Gastrocnemius medialis (tissue), 4 donors: Measurements from ENCODE around the gene PLEKHG4B. TPM values are rescaled to one million over a fixed set of nuclear protein-coding genes. Genes with fewer than 3 reads are reported as not detected.
"Not testable (repeated sequence)": the region's sequence is repeated elsewhere in the genome, so short reads cannot be mapped to it uniquely, and the experiment has no call there.

Experiments used
- ATAC-seq, 2 donors: fragments of 150-250 bp; one replicate each; pipeline ENCODE4 v1.9.1; 2016
- DNase-seq, 2 donors: peaks; one replicate each; pipeline ENCODE4 v3.0.0-alpha.2; 2019
- H3K27ac ChIP-seq, 4 donors: fragments of 200-600 bp; sonication (generic); 1 replicate in 1 of 4; 2 replicates in 3 of 4; pipeline ENCODE4 v1.5.1; 2016 to 2018; ENCODE audit warnings: mild to moderate bottlenecking in 2 of 4, moderate library complexity in 1 of 4
- H3K27me3 ChIP-seq, 3 donors: fragments of 200-600 bp; sonication (generic) in 2 of 3; 1 replicate in 1 of 3; 2 replicates in 2 of 3; pipeline versions ENCODE4 v1.5.1 to v1.6.0; 2016 to 2019; ENCODE audit warnings: mild to moderate bottlenecking in 1 of 3, moderate library complexity in 1 of 3
- H3K36me3 ChIP-seq, 2 donors: fragments of 200-600 bp; sonication (generic) in 1 of 2; one replicate each; pipeline ENCODE4 v1.5.1; 2017 to 2018
- H3K4me1 ChIP-seq, 2 donors: fragments of 200-600 bp; sonication (generic) in 1 of 2; one replicate each; pipeline ENCODE4 v1.5.1; 2016 to 2017; ENCODE audit warnings: mild to moderate bottlenecking in 2 of 2
- H3K4me3 ChIP-seq, 4 donors: fragments of 200-600 bp; sonication (generic) in 3 of 4; 1 replicate in 1 of 4; 2 replicates in 3 of 4; pipeline ENCODE4 v1.5.1; 2016 to 2019; ENCODE audit warnings: mild to moderate bottlenecking in 2 of 4
- H3K9me3 ChIP-seq, 3 donors: fragments of 200-600 bp; sonication (generic) in 2 of 3; 1 replicate in 1 of 3; 2 replicates in 2 of 3; pipeline ENCODE4 v1.5.1; 2016 to 2019
- POLR2A ChIP-seq, 2 donors: fragments of 450-650 bp; IDR thresholded peaks; one replicate each; pipeline ENCODE4 v1.6.1; 2017; ENCODE audit warnings: antibody characterized with exemption in 2 of 2, mild to moderate bottlenecking in 2 of 2, moderate library complexity in 2 of 2
- in situ Hi-C, 4 donors: fragments of 200-750 bp; cut with MboI; loops; one replicate each; pipeline versions ENCODE4 v1.15.0 to v1.8.0; 2017; ENCODE audit warnings: low sequenced_read_pairs in 4 of 4
- intact Hi-C: fragments of 100-400 bp; cut with DNase I; formaldehyde crosslinking; loops from one replicate; pipeline ENCODE4 v1.15.1; 2023; ENCODE audit warnings: low total_unique reads
- total RNA-seq, 4 donors: library from RNA; depleted of rRNA; stranded (reverse); fragments of >200 nt; gene quantifications; one replicate each; pipeline versions ENCODE4 v1.1.0 to v1.2.3, GENCODE V29; 2016
- TF ChIP-seq, protein P1 (sequence below), 5 experiments: fragments of 450-650 bp in 3 of 5; fragments of 200-600 bp in 2 of 5; sonication (generic) in 2 of 5; IDR thresholded peaks in 4 of 5; conservative IDR thresholded peaks in 1 of 5; 1 replicate in 4 of 5; 2 replicates in 1 of 5; pipeline ENCODE4 v1.5.1; 2016 to 2019; ENCODE audit warnings: antibody characterized with exemption in 5 of 5, mild to moderate bottlenecking in 3 of 5, moderate library complexity in 3 of 5

Gene PLEKHG4B
- total RNA-seq, 4 donors from 2014 or later = not detected

DNA sequence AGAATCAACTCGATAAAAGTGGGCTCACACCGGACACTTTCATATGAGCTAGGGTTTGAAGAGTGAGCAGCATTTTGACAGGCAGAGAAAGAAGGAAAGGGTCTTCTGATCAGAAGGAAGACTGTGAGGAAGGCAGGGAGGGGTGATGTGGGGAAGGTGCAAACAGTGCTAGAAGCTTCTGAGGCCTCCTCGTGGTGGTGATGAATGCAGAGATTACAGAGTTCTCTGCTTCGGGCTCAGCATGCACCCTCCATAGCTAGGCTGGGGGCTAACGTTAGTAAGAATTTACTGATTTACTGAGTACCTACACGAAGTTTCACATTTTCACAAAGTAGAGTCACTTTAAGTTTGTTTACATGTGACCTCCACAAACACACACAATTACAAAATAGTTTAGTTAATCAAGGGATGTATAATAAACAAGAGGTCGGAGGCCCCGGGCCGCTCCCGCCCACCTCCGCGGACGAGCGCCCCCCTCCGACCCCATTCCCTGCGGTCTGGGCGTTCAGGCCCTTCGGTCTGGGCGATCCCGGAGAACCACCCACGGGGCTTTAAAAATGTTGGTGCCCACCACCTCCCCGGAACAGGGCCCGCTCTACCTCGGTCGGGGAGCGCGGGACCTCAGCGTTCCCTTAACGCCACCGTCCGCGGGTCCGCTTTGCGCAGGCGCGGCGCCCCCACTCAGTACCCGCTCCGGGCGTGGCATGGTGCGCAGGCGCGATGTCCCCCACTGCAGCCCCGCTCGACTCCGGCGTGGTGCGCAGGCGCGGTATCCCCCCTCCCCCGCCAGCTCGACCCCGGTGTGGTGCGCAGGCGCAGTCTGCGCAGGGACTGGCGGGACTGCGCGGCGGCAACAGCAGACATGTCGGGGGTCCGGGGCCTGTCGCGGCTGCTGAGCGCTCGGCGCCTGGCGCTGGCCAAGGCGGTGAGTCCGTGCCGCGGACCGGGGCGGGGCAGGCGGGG lies 125.8 kb downstream of the PLEKHG4B start, which contains the start of the genes CCDC127 and SDHA:
Gene CCDC127 (minus strand): TSS at position 660 of the 963 bp plus-strand sequence. CDS start 1,304 bp downstream, outside the sequence.
Gene SDHA (plus strand): TSS at position 827 of the 963 bp plus-strand sequence. CDS start 36 bp downstream, at position 863.
- peaks cover 38 to 43% of the 10 kb centered on the region in 2 donors for H3K4me1 ChIP-seq
- H3K9me3 ChIP-seq, H3K36me3 ChIP-seq, in situ Hi-C loops, H3K27me3 ChIP-seq: not testable (repeated sequence)
- H3K4me3 ChIP-seq = peak within 1 kb of the TSS; percentile 93 to 97 (median 95)
- peak within 1 kb of the TSS; percentile 97 to 99 (median 98) for H3K27ac ChIP-seq
- intact Hi-C loops = loop anchor here (1.0 kb wide), 3 partner anchors 29 to 256 kb away; partner anchors contain the start of gene PDCD6
- peak; percentile 98 for TF ChIP-seq POLR2A (IDR thresholded peaks at IDR 0.05)
- TF ChIP-seq, protein P1, sequence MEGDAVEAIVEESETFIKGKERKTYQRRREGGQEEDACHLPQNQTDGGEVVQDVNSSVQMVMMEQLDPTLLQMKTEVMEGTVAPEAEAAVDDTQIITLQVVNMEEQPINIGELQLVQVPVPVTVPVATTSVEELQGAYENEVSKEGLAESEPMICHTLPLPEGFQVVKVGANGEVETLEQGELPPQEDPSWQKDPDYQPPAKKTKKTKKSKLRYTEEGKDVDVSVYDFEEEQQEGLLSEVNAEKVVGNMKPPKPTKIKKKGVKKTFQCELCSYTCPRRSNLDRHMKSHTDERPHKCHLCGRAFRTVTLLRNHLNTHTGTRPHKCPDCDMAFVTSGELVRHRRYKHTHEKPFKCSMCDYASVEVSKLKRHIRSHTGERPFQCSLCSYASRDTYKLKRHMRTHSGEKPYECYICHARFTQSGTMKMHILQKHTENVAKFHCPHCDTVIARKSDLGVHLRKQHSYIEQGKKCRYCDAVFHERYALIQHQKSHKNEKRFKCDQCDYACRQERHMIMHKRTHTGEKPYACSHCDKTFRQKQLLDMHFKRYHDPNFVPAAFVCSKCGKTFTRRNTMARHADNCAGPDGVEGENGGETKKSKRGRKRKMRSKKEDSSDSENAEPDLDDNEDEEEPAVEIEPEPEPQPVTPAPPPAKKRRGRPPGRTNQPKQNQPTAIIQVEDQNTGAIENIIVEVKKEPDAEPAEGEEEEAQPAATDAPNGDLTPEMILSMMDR (IDR thresholded peaks at IDR 0.05 in 4 of 5, conservative IDR thresholded peaks at IDR 0.05 in 1 of 5) = peak in 3 of 5 experiments; percentile 38 to 58 (median 39)
- peak; percentile 84 to 87 for ATAC-seq
- DNase-seq = peak; percentile 94 to 96

DNA sequence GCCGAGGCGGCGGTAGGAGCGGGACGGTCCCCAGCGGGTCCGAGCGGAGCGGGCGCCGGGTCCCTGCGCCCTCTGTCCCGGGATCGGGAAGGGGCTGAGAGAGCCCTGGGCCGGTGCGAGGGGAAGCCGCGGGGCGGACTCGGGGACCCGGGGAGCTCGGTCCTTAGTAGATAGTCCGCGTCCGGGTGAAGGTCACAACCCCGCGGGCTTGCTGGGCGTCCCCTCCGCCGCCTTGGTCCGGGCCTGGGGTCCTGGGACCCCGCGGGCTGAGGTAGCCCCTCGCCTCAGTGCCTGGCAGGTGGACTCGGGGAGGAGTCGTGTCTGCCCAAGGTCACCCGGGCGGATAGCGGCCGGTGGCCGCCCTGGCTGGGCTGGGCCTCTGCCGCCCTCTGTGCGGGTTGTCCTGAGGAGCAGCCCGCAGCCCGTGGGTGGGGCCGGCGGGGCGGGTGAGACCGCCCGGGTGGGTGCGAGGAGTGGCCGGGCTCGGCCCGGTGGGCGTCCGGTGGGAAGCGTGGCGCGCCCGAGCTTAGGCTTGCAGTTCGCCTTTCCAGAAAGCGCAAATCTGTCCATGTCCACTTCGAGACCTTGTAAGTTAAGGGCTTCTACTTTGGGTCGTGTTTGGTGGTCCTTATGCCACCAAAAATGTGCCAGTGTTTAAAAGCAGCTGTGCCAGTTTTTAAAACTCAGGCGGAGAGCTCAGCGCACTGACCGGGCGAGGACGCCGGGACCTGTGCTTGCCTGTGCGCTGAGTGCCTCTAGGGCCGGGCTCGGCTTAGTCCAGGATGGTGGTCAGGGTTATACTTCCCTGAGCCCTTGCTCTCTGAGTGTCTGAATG lies 126.7 kb downstream of the PLEKHG4B start:
- no peaks in the 10 kb centered on the region for H3K9me3 ChIP-seq
- ATAC-seq = peak; percentile 68 to 69
- no peaks in the 10 kb centered on the region for H3K27me3 ChIP-seq
- in situ Hi-C loops = no loop called here
- H3K4me1 ChIP-seq = peaks cover 45 to 46% of the 10 kb centered on the region in 2 donors
- H3K36me3 ChIP-seq = no peaks in the 10 kb centered on the region
- intact Hi-C loops = loop anchor here (1.0 kb wide), 3 partner anchors 30 to 255 kb away; partner anchors contain the start of gene PDCD6
- H3K27ac ChIP-seq = peak overlapping the region; percentile 97 to 99 (median 98)
- peak in 1 of 2 donors; percentile 49 for DNase-seq
- H3K4me3 ChIP-seq = peak overlapping the region; percentile 93 to 97 (median 95)
- TF ChIP-seq POLR2A (IDR thresholded peaks at IDR 0.05) = no peak
- TF ChIP-seq, protein P1 (IDR thresholded peaks at IDR 0.05 in 4 of 5, conservative IDR thresholded peaks at IDR 0.05 in 1 of 5) = no peak

DNA sequence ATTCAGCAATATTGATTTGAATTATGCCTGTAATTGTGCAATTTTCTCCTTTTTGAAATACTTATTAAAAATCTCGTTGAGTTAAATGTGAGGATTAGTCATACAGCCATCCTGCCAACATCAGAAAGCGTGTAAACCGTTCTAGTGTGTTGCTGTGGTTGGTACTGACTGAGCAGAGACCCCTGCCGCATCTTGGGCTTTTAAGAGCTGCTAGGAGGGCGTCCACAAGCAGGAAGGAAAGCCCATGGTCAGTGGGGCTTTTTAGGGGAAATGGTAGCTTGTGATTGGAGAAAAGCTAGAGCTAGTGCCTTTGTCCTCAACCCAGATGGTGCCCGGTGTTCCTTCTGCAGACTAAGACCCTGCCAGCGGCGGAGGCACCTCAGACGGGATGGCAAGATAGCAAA lies 127.5 kb downstream of the PLEKHG4B start:
- in situ Hi-C loops (no loop called here), intact Hi-C loops (no loop called here)
- H3K27me3 ChIP-seq = no peaks in the 10 kb centered on the region

DNA sequence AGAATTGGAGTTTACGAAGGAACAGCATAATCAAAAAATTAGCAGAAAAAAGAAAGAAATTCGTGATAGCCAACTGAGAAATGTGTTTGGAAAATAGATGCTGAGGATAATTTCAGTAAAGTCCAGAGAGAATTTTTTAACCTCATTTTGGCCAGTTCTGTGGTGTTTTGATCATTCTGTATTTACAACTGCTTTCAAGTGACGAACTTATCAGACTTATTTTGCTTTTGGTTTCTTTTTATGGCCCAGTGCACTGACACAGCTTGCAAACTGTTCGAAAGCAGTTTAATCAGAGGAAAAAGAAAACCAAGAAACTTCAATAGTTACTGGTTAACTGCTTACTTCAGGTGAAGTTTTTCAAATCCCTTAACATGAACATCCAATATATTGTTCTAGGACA lies 128.0 kb downstream of the PLEKHG4B start:
- Histone ChIP-seq H3K27ac (peak overlapping the region; percentile 97 to 99 (median 98)), H3K36me3 (peaks cover 0 to 12% of the 10 kb centered on the region in 2 donors), H3K4me3 (peak overlapping the region; percentile 93 to 97 (median 95)), H3K4me1 (peaks cover 45 to 46% of the 10 kb centered on the region in 2 donors), H3K27me3 (no peaks in the 10 kb centered on the region), H3K9me3 (no peaks in the 10 kb centered on the region)
- in situ Hi-C loops (no loop called here), intact Hi-C loops (no loop called here)
- DNase-seq (no peak), ATAC-seq (no peak)
- no peak for TF ChIP-seq POLR2A (IDR thresholded peaks at IDR 0.05)
- TF ChIP-seq, protein P1 (IDR thresholded peaks at IDR 0.05 in 4 of 5, conservative IDR thresholded peaks at IDR 0.05 in 1 of 5) = no peak

More for the DNA sequence above, 127.5 kb downstream of the PLEKHG4B start:
- H3K4me3 ChIP-seq = peak overlapping the region; percentile 93 to 97 (median 95)
- H3K27ac ChIP-seq = peak overlapping the region; percentile 97 to 99 (median 98)
- ATAC-seq (peak in 1 of 2 donors; percentile 27), DNase-seq (no peak)
- H3K36me3 ChIP-seq = peaks cover 0 to 6% of the 10 kb centered on the region in 2 donors
- H3K9me3 ChIP-seq = no peaks in the 10 kb centered on the region
- TF ChIP-seq, protein P1 (IDR thresholded peaks at IDR 0.05 in 4 of 5, conservative IDR thresholded peaks at IDR 0.05 in 1 of 5) = no peak
- no peak for TF ChIP-seq POLR2A (IDR thresholded peaks at IDR 0.05)
- H3K4me1 ChIP-seq = peaks cover 45 to 46% of the 10 kb centered on the region in 2 donors

DNA sequence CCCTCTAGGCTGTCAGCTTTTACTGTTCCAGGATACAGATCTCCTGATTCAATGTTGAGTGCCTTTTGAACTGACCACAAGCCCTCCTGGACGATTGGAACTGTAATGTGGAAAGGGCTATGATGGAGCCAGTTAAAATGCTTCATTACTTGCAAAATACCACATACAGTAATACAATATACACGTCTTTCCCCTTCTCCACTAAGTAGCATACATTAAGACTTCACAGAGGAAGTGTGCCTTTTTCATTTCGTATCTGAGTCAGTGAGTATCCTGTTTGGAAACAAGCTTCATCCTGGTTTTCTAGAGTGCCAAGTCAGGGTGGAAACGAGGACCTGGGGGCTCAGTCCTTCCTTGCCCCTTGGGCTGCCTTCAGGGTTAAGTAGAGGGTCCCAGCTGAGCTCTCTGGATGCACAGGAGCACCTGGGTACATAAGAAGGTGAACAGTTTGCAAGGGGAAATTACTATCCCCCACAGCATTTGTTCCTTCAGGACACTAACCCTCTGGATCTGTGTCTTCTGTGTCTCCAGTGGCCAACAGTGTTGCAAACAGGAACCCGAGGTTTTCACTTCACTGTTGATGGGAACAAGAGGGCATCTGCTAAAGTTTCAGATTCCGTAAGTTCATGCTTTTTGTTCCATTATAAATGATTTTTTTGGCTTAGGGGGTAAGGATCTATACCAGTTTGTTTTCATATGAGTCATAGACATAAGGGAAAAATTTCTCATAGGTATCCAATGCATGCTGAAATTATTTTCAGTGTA lies 131.2 kb downstream of the PLEKHG4B start:
- H3K9me3 ChIP-seq, intact Hi-C loops, in situ Hi-C loops, DNase-seq, ATAC-seq, H3K27me3 ChIP-seq, H3K4me3 ChIP-seq, H3K27ac ChIP-seq: not testable (repeated sequence)
- Histone ChIP-seq H3K36me3 (peaks cover 0 to 42% of the 10 kb centered on the region in 2 donors), H3K4me1 (peaks cover 39 to 42% of the 10 kb centered on the region in 2 donors)
